ENCODE data around the gene ENOX2. TPM values are rescaled to one million over a fixed set of nuclear protein-coding genes. Genes with fewer than 3 reads are reported as not detected.

Gene ENOX2
- polyA plus RNA-seq, 1 donor from 2014 or later = 48.7 TPM

- Histone ChIP-seq H3K36me3 (ENCODE audit: insufficient read depth, low read length) (no peaks in the 10 kb centered on the region), H3K79me2 (replicated peaks; ENCODE audit: insufficient read depth, low read length) (no peaks in the 10 kb centered on the region), H3F3A (ENCODE audit: insufficient read depth, low read length, poor library complexity, severe bottlenecking) (no peaks in the 10 kb centered on the region), H3K4me2 (ENCODE audit: low read length) (no peak overlapping the region), H3K9me3 (ENCODE audit: low read length) (no peaks in the 10 kb centered on the region), H3K4me3 (ENCODE audit: low read length) (no peak overlapping the region), H3K27me3 (ENCODE audit: insufficient read depth, low read depth, low read length) (no peaks in the 10 kb centered on the region), H2AFZ (ENCODE audit: low read depth, low read length) (no peak overlapping the region), H3K9me2 (ENCODE audit: insufficient read depth, low read length) (no peaks in the 10 kb centered on the region), H3K27ac (ENCODE audit: low read length) (no peak overlapping the region), H3K9ac (ENCODE audit: low read length) (no peak overlapping the region), H4K20me1 (ENCODE audit: insufficient read depth) (no peaks in the 10 kb centered on the region)
- TF ChIP-seq TAF1 (IDR thresholded peaks at IDR 0.05; ENCODE audit: low read depth) (no peak), CTCF (IDR thresholded peaks at IDR 0.05; ENCODE audit: poor library complexity, severe bottlenecking) (no peak), EZH2 (IDR thresholded peaks at IDR 0.05; ENCODE audit: borderline replicate concordance, insufficient read depth, low read length, poor library complexity, severe bottlenecking) (no peak)
Observed at GRCh38 chrX:130754353-130754752, 148.7 kb downstream of the ENOX2 start.

GRCh38 chrX:130746709-130747342 lies 156.2 kb downstream of the ENOX2 start:
- H3K9me3 ChIP-seq (ENCODE audit: low read length) = no peaks in the 10 kb centered on the region
- H3K36me3 ChIP-seq (ENCODE audit: insufficient read depth, low read length) = no peaks in the 10 kb centered on the region
- no peaks in the 10 kb centered on the region for H3K79me2 ChIP-seq (replicated peaks; ENCODE audit: insufficient read depth, low read length)
- H2AFZ ChIP-seq (ENCODE audit: low read depth, low read length) = no peak overlapping the region
- H3F3A ChIP-seq (ENCODE audit: insufficient read depth, low read length, poor library complexity, severe bottlenecking) = no peaks in the 10 kb centered on the region
- no peak overlapping the region for H3K4me2 ChIP-seq (ENCODE audit: low read length)
- H4K20me1 ChIP-seq (ENCODE audit: insufficient read depth) = no peaks in the 10 kb centered on the region
- TF ChIP-seq TAF1 (IDR thresholded peaks at IDR 0.05; ENCODE audit: low read depth) (no peak), EP300 (conservative IDR thresholded peaks at IDR 0.05; ENCODE audit: poor library complexity, severe bottlenecking) (no peak), EZH2 (IDR thresholded peaks at IDR 0.05; ENCODE audit: borderline replicate concordance, insufficient read depth, low read length, poor library complexity, severe bottlenecking) (no peak), RAD21 (conservative IDR thresholded peaks at IDR 0.05) (no peak), CTCF (IDR thresholded peaks at IDR 0.05; ENCODE audit: poor library complexity, severe bottlenecking) (no peak), REST (IDR thresholded peaks at IDR 0.05; ENCODE audit: borderline replicate concordance) (no peak), MXI1 (conservative IDR thresholded peaks at IDR 0.05; ENCODE audit: poor library complexity, severe bottlenecking) (no peak)
- no peaks in the 10 kb centered on the region for H3K27me3 ChIP-seq (ENCODE audit: insufficient read depth, low read depth, low read length)
- no peaks in the 10 kb centered on the region for H3K9me2 ChIP-seq (ENCODE audit: insufficient read depth, low read length)
- no peak overlapping the region for H3K4me3 ChIP-seq (ENCODE audit: low read length)
- H3K9ac ChIP-seq (ENCODE audit: low read length) = no peak overlapping the region
- H3K27ac ChIP-seq (ENCODE audit: low read length) = no peak overlapping the region

Data from neural cell (in vitro differentiated cells).